ENCODE measurements around the gene FAM151B. TPM values are rescaled to one million over a fixed set of nuclear protein-coding genes. Genes with fewer than 3 reads are reported as not detected.
"Not testable (repeated sequence)": the region's sequence is repeated elsewhere in the genome, so short reads cannot be mapped to it uniquely, and the experiment has no call there.

The FAM151B gene
- polyA plus RNA-seq, 1 donor, result 3.8 TPM

GRCh38 chr5:80503641-80504040 lies 15.7 kb downstream of the FAM151B start:
- DNase-seq (ENCODE audit: low read depth), result no peak

GRCh38 chr5:80504833-80505232 lies 16.9 kb downstream of the FAM151B start:
- no peak for DNase-seq (ENCODE audit: low read depth)

DNA sequence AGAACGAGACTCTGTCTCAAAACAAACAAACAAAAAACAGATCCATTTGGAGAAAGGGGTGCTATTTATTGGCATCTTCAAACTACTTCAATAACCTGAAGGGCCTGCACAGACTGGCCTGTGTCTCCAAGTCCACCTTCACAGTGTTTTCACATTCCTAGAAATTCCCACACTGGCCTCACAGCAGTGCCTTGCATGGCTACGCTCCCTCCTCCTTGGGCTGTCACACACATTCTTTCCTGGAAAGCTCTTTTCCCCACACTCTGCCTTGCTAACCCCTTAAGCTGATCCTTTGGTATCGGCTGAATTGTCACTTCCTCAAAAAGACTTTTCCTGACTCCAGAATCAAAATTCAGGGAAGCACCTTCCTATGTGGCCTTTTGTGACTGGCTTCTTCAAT lies 19.8 kb downstream of the FAM151B start:
- DNase-seq (ENCODE audit: low read depth), result no peak

- DNase-seq (ENCODE audit: low read depth), result no peak
These were observed 20.9 kb downstream of the FAM151B start for GRCh38 chr5:80508844-80509243.

GRCh38 chr5:80509362-80509761 lies 21.5 kb downstream of the FAM151B start:
- no peak for DNase-seq (ENCODE audit: low read depth)

DNA sequence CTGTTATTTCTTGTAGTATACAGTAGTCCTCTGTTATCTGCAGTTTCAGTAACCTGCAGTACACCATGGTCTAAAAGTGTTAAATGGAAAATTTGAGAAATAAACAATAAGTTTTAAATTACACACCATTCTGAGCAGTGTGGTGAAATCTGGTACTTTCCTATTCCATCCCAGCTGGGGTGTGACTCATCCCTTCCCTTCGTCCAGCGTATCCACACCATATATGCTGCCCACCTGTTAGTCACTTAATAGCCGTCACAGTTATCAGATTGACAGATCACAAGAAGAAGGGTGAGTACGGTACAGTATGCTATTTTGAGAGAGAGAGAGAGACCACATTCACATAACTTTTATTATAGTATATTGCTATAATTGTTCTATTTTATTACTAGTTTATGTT lies 28.9 kb downstream of the FAM151B start:
- DNase-seq (ENCODE audit: low read depth), result no peak

DNA sequence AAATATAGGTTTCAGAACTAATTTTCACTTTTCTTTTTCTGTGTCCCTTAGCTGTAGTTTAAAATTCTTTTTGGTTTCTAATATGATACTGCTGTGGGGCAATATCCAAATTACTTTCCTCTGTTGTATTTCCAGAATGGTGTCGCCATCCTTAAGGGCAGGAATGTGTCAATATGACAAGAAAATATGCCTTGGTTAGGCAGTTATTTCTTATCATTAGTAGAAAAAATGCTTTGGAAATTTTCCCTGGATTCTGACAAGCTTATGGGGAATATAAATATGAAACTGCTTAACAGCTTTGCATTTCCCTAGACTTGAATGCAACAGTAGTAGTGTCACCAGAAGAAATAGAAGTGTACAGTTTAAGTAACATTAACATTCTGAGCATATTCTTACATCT lies 52.8 kb downstream of the FAM151B start:
- no peak for DNase-seq (ENCODE audit: low read depth)

DNA sequence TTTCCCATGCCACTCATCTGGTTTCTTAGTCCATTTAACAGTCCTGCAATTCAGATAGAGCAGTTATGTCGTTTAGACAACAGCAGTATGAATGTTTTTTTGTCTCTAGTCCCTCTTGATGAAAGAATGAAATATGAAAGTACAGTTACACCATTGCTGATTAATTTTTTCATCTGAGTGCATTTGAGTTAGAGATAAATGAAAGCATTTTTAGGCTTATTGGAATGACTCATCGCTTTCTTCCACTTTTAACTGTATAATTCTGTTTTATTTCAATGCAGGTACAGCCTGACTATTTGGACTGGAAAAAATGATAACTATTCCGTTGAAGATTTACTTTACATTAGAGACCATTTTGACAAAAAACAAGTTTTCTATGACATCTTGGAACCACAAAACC lies 53.5 kb downstream of the FAM151B start:
- DNase-seq (ENCODE audit: low read depth), result no peak

- DNase-seq (ENCODE audit: low read depth), result no peak
These were observed 66.7 kb downstream of the FAM151B start for GRCh38 chr5:80554646-80555045.

- no peak for DNase-seq (ENCODE audit: low read depth)
These were observed 67.2 kb downstream of the FAM151B start for GRCh38 chr5:80555099-80555498.

DNA sequence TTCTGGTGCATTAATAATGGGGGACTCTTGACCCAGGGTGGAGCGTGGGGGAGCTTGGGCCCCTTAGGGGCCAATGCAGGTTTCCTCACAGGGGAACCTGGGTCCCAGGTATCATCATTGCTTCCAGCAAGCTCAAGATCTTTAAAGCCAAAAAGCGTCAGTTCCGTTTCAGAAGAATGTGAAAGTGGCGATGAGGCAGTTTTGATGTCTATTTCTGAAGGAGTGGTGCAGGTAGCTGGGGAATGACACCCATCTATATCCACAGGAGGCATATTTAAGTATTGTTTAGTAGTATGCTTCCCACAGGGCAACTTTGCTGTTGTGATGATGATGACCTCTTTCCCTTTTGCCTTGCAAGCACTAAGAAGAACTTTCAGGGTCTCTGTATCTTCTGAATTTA lies 71.3 kb downstream of the FAM151B start:
- DNase-seq (ENCODE audit: low read depth), result no peak

DNA sequence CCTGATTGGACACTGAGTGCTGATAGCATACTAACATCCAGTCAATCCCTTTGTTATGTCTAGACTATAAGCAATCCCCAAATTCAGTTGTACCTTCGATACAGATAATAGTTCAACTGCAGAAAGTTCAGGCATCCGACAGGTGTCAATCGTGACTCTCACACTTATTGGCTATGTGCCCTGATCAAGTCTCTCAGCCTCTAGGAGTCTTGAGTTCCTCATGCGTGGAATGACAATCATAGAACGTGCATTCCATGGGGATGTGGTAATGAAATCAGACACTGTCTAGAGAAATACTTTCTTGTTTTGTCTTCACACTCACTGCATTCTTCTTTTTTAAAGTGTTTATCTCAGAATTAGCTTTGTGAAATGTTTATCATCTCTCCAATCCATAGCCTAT lies 77.4 kb downstream of the FAM151B start:
- DNase-seq (ENCODE audit: low read depth), result no peak

- no peak for DNase-seq (ENCODE audit: low read depth)
These were observed 78.9 kb downstream of the FAM151B start for GRCh38 chr5:80566711-80567259.

DNA sequence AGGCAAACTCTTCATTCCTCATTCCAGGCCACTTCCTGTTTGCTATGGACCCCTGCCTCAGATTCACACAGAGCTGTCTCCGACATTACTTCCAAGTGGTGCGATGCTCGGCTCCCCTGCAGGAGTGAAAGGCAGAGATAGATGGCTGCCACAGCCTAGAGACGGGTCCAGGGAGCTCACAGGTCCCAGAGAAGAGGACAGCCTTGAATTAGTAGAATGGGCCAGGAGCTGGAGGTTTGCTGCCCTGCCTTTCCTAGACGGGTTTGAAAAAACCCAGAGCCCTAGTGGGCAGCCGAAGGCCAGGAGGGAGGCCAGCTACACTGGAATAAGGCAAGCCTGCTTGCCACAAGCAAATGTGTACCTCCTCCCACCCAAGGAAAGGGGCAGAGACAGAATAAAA lies 80.4 kb downstream of the FAM151B start:
- no peak for DNase-seq (ENCODE audit: low read depth)

DNA sequence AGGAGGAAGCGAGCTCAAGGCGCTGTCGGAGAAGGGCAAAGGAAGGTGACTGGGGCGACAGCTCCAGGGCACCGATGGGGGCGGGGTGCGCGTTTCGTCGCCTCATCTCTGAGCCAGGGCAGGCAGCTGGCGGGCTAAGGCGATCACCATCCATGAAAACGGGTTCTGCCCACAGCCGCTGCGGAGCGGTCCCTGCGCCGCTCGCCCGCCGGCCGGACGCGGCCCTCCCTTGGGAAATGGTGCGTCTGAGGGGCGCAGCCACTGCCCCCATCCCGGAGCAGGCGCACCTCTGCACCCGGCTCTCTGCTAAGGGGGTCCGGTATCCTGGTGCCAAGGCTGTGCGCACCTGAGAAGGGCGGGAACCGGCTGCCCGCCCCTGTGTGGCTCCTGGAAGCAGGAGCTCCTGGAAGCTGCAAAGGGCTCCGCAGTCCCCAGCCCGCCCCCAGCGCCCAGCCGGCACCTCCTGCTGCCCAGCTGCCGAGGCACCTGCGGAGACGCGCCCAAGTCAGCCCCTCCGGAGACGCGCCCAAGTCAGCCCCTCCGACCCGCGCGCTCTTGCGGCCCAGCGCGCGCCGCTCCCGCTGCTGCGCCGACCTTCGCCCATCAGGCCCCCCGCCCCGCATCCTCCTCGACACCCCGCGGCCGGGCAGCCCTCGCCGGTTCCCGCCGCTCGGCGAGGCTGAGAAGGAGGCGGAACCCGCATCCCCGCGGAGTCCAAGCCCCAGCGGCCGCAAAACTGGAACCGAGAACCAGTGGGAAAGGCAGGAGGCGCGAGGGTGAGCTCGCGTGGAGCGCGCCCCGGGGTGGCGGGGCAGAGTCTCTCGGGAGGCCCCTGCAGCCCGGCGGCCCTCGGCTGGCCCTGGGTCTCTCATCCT lies 81.4 kb downstream of the FAM151B start:
- DNase-seq (ENCODE audit: low read depth), result no peak

DNA sequence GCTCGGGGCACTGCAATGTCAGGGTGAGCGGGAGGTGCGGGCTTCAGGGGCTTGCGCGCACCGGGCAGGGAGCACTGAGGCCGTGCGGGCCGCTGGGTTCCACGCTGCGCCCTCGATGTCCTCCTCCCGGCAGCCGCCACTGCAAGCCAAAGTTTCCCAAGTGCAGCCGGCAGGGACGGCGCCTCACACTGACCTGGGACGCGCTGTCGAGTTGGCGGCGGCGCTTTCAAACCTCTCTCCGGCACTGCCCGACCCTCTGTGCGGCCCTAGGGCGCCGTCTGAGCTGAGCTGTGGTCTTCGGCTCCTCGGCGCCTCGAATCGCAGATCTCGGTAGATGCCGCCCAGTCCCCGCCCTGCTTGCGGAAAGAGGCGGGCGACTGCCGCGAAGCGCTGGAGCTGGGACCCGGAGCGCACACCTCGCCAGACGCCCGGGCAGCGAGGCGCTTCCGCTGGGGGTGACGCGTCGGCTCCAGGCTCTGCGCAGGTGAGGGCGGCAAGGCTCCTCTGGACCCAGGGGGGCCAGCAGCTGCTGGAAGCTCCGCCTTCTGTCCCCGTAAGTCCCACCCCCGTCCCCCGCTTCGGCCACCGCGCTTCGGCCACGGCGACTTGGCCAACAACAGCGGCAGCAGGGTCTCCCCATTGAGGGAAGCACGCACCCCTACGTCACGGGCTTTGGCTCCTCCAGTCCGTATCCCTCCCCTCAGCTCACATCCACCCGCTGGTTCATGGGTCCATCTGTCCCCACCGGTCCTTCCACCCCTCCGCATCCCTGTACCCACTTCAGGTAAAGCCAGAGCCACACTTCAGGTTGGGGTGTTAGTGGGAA lies 82.3 kb downstream of the FAM151B start, which contains the start of gene ANKRD34B:
ANKRD34B (minus strand) TSS at position 320 of the 826 bp plus-strand sequence. CDS start 10,261 bp downstream, outside the sequence.
- no peak for DNase-seq (ENCODE audit: low read depth)

DNA sequence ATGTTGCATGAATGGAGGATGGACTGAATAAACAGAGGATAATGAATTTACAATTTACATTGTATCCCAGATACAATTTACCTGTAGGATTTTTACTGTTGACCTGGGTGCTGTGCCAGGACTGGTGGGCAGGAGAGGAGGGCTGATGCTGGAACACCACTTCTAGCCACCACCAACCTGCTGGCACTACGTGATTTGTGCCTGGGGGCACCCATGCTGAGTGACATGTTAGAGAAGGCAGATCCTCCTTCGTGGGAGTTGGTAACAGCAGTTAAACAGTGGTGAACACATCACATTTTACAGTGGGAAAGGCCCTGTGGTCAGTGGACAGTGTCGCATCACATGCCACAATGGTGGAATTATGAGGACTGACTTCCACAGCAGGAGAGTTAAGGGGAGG lies 85.2 kb downstream of the FAM151B start:
- no peak for DNase-seq (ENCODE audit: low read depth)

DNA sequence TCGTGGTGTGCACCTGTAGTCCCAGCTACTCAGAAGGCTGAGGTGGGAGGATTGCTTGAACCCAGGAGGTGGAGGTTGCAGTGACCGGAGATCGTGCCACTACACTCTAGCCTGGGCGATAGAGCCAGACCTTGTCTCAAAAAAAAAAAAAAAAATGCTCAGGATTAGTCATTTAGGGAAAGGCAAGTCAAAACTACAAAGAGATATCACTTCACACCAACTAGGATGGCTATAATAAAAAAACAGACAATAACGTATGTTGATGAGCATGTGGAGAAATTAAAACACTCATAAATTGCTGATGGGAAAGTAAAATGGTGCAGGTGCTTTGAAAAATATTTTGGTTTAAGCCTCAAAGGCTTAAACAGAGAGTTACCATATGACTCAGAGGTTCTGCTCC lies 88.5 kb downstream of the FAM151B start:
- DNase-seq (ENCODE audit: low read depth), result no peak

GRCh38 chr5:80577707-80578106 lies 89.8 kb downstream of the FAM151B start:
- no peak for DNase-seq (ENCODE audit: low read depth)

GRCh38 chr5:80579050-80579449 lies 91.2 kb downstream of the FAM151B start:
- no peak for DNase-seq (ENCODE audit: low read depth)

GRCh38 chr5:80580291-80580690 lies 92.4 kb downstream of the FAM151B start:
- not testable (repeated sequence) for DNase-seq (ENCODE audit: low read depth)

GRCh38 chr5:80584770-80585169 lies 96.9 kb downstream of the FAM151B start:
- DNase-seq (ENCODE audit: low read depth), result no peak
